ENCODE measurements around the gene MOV10. TPM values are rescaled to one million over a fixed set of nuclear protein-coding genes. Genes with fewer than 3 reads are reported as not detected.

MOV10 gene
- total and polyA plus RNA-seq, 2 of the 13 experiments (the other 11 are each of a cell fraction or from before 2014, with no cell fraction given), result 56.4 to 58.2 TPM

DNA sequence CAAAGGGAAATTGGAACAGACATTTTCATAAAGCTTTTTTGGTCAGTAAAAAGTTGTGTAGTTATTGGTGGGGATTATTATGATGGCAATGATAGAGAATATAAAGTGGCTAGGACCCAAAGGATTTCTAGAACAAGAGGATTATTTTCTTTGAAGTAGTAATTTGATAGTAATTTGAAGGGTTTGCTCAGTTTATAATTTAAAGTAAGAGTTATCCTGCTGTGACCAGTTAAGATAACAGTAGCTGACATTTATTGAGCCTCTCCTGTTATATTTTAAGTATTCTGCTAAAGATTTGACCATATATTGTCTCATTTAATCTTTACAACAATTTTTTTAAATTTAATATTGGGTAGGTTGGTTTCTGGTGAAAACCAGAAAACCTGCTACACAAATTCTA lies 40.1 kb upstream of the MOV10 start:
- Histone ChIP-seq H3K4me3 (replicated peaks in 1 of 3; ENCODE audit: insufficient read depth in 1 of 3, low read depth in 2 of 3, low read length in 3 of 3) (no peak overlapping the region), H3K9ac (ENCODE audit: insufficient read depth, low read depth, low read length) (no peak overlapping the region), H3K27me3 (ENCODE audit: control insufficient read depth in 1 of 2, insufficient read depth in 2 of 2, low read length in 2 of 2) (no peaks in the 10 kb centered on the region), H2AFZ (ENCODE audit: low read length) (no peak overlapping the region), H3K27ac (ENCODE audit: extremely low read length, insufficient read depth, low read length) (no peak overlapping the region), H3K4me1 (ENCODE audit: insufficient read depth, low read length) (peaks cover 81% of the 10 kb centered on the region), H4K20me1 (ENCODE audit: insufficient read depth, low read length) (peaks cover 55% of the 10 kb centered on the region), H3K79me2 (ENCODE audit: insufficient read depth, low read length) (peaks cover 92% of the 10 kb centered on the region), H3K36me3 (replicated peaks in 1 of 2; ENCODE audit: control insufficient read depth in 1 of 2, insufficient read depth in 2 of 2, low read length in 2 of 2) (peaks cover 0 to 9% of the 10 kb centered on the region in 2 experiments; a peak in 3 of 5 replicates), H3K4me2 (ENCODE audit: low read depth, low read length) (no peak overlapping the region), H3K9me3 (ENCODE audit: low read length) (no peaks in the 10 kb centered on the region)
- intact Hi-C loops (cut with micrococcal nuclease; ENCODE audit: unreplicated experiment) (no loop called here), in situ Hi-C loops (cut with HindIII; ENCODE audit: extremely low pct_ligation_motif_present, low pct_unique_long_range_greater_than_20kb) (no loop called here)
- no peak for DNase-seq (ENCODE audit: low spot score)
- ATAC-seq, result no peak
- CTCF ChIA-PET (ENCODE audit: low intra/inter-chr PET ratio, low total read pairs), result no interaction called here
- TF ChIP-seq NR2F1 (CRISPR knock-in tag; IDR thresholded peaks at IDR 0.05) (no peak), ZNF652 (CRISPR knock-in tag; IDR thresholded peaks at IDR 0.05; ENCODE audit: borderline replicate concordance, low read depth) (no peak), SRSF4 (IDR thresholded peaks at IDR 0.05; ENCODE audit: low read depth, low read length, poor library complexity, severe bottlenecking) (no peak), MIER3 (CRISPR knock-in tag; IDR thresholded peaks at IDR 0.05; ENCODE audit: borderline replicate concordance) (no peak), ZNF713 (CRISPR knock-in tag; IDR thresholded peaks at IDR 0.05) (no peak), FOXA1 (IDR thresholded peaks at IDR 0.05) (no peak), FOXA1 (CRISPR knock-in tag; IDR thresholded peaks at IDR 0.05) (no peak), ZNF317 (CRISPR knock-in tag; IDR thresholded peaks at IDR 0.05) (no peak), ADNP (CRISPR knock-in tag; IDR thresholded peaks at IDR 0.05) (no peak), ZMYM3 (CRISPR knock-in tag; IDR thresholded peaks at IDR 0.05) (no peak)
- TF ChIP-seq, protein P1, sequence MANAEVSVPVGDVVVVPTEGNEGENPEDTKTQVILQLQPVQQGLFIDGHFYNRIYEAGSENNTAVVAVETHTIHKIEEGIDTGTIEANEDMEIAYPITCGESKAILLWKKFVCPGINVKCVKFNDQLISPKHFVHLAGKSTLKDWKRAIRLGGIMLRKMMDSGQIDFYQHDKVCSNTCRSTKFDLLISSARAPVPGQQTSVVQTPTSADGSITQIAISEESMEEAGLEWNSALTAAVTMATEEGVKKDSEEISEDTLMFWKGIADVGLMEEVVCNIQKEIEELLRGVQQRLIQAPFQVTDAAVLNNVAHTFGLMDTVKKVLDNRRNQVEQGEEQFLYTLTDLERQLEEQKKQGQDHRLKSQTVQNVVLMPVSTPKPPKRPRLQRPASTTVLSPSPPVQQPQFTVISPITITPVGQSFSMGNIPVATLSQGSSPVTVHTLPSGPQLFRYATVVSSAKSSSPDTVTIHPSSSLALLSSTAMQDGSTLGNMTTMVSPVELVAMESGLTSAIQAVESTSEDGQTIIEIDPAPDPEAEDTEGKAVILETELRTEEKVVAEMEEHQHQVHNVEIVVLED (CRISPR knock-in tag; IDR thresholded peaks at IDR 0.05; ENCODE audit: borderline replicate concordance), result no peak
- no peak for FAIRE-seq
- BruUV-seq (replicated peaks), result no TSS peak
- POLR2A ChIA-PET, result interaction anchor here (1.6 kb wide), 1 partner anchor 65 kb away, joined by 6 read pairs; no protein-coding TSS in a partner anchor
